OCI-LY1 (cell line): ENCODE results near the gene MAP3K20.

Source experiments
- H2AFZ ChIP-seq: fragments of 200-600 bp; sonication (generic), shearing (Covaris generic); 2 replicates; pipeline ENCODE4 v1.6.0; 2014; ENCODE audit warnings: antibody characterized with exemption, mild to moderate bottlenecking, low read length
- H3F3A ChIP-seq: fragments of 200-600 bp; sonication (generic), shearing (Covaris generic); 2 replicates; pipeline ENCODE4 v1.6.0; 2014; ENCODE audit warnings: mild to moderate bottlenecking, antibody characterized with exemption, low read length, moderate library complexity; ENCODE audit not compliant: insufficient read depth
- H3K27ac ChIP-seq: fragments of 200-600 bp; sonication (generic); 2 replicates; pipeline ENCODE4 v1.5.1; 2014; ENCODE audit warnings: low read length, mixed run types, mild to moderate bottlenecking, low read depth; ENCODE audit not compliant: poor library complexity, severe bottlenecking
- H3K27me3 ChIP-seq: fragments of 200-600 bp; sonication (generic); 2 replicates; pipeline ENCODE4 v1.6.0; 2014; ENCODE audit warnings: antibody characterized with exemption, mild to moderate bottlenecking, low read length, moderate library complexity; ENCODE audit not compliant: insufficient read depth
- H3K36me3 ChIP-seq: fragments of 200-600 bp; sonication (generic); 2 replicates; pipeline ENCODE4 v1.6.1; 2014; ENCODE audit warnings: mild to moderate bottlenecking, antibody characterized with exemption, low read length, moderate library complexity, mixed read lengths; ENCODE audit not compliant: insufficient read depth
- H3K4me1 ChIP-seq: fragments of 200-600 bp; sonication (generic); 2 replicates; pipeline ENCODE4 v1.5.1; 2014; ENCODE audit warnings: mild to moderate bottlenecking, low read length, moderate library complexity; ENCODE audit not compliant: insufficient read depth, severe bottlenecking
- H3K4me2 ChIP-seq: fragments of 200-600 bp; sonication (generic), shearing (Covaris generic); 2 replicates; pipeline ENCODE4 v1.6.1; 2014; ENCODE audit warnings: low read length
- H3K4me3 ChIP-seq: fragments of 200-600 bp; sonication (generic); 2 replicates; pipeline ENCODE4 v1.5.1; 2014; ENCODE audit warnings: low read length, low read depth, mild to moderate bottlenecking, mixed read lengths; ENCODE audit not compliant: poor library complexity, severe bottlenecking
- H3K79me2 ChIP-seq: fragments of 200-600 bp; shearing (Covaris generic); 2 replicates; pipeline ENCODE4 v1.6.1; 2016; ENCODE audit warnings: mixed run types, low read length, mixed read lengths; ENCODE audit not compliant: insufficient read depth
- H3K9ac ChIP-seq: fragments of 200-600 bp; sonication (generic), shearing (Covaris generic); 2 replicates; pipeline ENCODE4 v1.6.1; 2014; ENCODE audit warnings: mild to moderate bottlenecking, low read length, mixed read lengths
- H3K9me2 ChIP-seq: fragments of 200-600 bp; sonication (generic), shearing (Covaris generic); 2 replicates; pipeline ENCODE4 v1.6.1; 2014; ENCODE audit warnings: low read depth, mild to moderate bottlenecking, low read length, mixed read lengths
- H3K9me3 ChIP-seq: fragments of 200-600 bp; shearing (Covaris generic); 2 replicates; pipeline ENCODE4 v1.6.1; 2014; ENCODE audit warnings: low read length, mixed read lengths
- H4K20me1 ChIP-seq: fragments of 200-600 bp; sonication (generic), shearing (Covaris generic); 2 replicates; pipeline ENCODE4 v1.6.0; 2016; ENCODE audit warnings: mild to moderate bottlenecking, low read length; ENCODE audit not compliant: insufficient read depth
- EZH2 ChIP-seq: fragments of 200-600 bp; sonication (generic), shearing (Covaris generic); IDR thresholded peaks from 2 replicates; pipeline ENCODE4 v1.8.0; 2017; ENCODE audit warnings: borderline replicate concordance, mixed run types, mild to moderate bottlenecking, antibody characterized with exemption, low read length, moderate library complexity, mixed read lengths
- TF ChIP-seq, protein P1 (sequence below): fragments of 200-600 bp; sonication (generic), shearing (Covaris generic); IDR thresholded peaks from 2 replicates; pipeline ENCODE4 v1.5.1; 2017; ENCODE audit warnings: mild to moderate bottlenecking, antibody characterized with exemption, low read length, moderate library complexity, mixed read lengths

Gene MAP3K20

DNA sequence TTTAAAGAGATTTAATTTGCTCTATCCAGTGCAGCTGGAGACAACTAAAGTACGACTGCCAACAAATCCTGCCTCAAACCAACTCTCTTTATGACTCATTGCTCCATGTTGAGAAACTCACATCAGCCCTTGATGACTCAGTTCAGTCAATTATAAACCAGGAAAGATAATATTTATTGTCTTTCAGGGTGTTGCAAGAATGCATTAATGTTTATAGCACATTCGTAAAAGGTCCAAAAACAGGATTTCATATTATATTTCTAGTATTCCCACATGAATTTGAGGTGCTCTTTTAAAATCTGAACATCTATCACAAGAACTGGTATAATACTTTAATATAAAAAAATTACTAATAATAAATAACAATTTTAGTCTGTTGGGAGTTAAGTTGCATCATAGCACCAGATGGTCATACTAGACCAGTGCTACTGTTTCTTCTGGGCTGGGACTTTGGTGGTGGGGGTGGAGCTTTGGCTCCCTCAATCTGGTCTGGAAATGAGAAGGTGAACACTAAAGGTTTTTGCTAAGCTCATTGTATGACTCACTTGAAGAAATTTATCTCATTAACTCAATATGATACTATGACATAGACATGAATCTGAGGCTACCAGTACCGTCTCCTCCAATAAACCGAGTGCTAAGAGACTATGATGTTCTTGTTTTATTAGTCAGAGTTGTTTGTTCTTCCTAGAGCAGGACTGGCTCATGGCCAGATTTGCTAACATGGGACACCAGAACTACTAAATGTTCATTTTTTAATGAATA is 26.6 kb upstream of the MAP3K20 start:
- Histone ChIP-seq H3K4me3 (no peak overlapping the region), H3F3A (no peaks in the 10 kb centered on the region), H3K9me3 (no peaks in the 10 kb centered on the region), H3K79me2 (no peaks in the 10 kb centered on the region), H3K9me2 (no peaks in the 10 kb centered on the region), H3K27ac (no peak overlapping the region), H3K27me3 (no peaks in the 10 kb centered on the region), H3K9ac (no peak overlapping the region), H2AFZ (no peak overlapping the region), H3K4me1 (no peaks in the 10 kb centered on the region), H4K20me1 (no peaks in the 10 kb centered on the region), H3K36me3 (no peaks in the 10 kb centered on the region), H3K4me2 (no peak overlapping the region)
- TF ChIP-seq EZH2, result no peak
- TF ChIP-seq, protein P1, sequence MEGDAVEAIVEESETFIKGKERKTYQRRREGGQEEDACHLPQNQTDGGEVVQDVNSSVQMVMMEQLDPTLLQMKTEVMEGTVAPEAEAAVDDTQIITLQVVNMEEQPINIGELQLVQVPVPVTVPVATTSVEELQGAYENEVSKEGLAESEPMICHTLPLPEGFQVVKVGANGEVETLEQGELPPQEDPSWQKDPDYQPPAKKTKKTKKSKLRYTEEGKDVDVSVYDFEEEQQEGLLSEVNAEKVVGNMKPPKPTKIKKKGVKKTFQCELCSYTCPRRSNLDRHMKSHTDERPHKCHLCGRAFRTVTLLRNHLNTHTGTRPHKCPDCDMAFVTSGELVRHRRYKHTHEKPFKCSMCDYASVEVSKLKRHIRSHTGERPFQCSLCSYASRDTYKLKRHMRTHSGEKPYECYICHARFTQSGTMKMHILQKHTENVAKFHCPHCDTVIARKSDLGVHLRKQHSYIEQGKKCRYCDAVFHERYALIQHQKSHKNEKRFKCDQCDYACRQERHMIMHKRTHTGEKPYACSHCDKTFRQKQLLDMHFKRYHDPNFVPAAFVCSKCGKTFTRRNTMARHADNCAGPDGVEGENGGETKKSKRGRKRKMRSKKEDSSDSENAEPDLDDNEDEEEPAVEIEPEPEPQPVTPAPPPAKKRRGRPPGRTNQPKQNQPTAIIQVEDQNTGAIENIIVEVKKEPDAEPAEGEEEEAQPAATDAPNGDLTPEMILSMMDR, result no peak

DNA sequence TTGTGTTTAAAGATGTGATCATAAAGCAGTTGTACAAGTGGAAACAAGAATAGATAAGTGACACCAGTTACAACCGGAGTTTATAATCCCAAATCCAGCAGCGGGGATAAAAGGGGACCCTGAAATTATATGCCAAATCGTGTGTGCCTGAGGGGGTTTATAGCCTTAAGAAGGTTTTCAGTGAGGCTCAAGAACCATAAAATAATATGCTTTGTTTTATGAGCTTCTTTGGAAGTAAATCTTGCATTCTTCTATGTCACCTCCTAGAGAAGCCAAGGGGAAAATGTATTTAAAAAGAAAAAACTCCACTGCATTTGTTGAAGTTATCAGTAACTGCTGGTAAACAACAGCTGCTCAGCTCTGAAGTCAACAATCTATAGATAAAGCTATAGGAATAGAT is 25.8 kb upstream of the MAP3K20 start:
- no peak overlapping the region for H3K27ac ChIP-seq

DNA sequence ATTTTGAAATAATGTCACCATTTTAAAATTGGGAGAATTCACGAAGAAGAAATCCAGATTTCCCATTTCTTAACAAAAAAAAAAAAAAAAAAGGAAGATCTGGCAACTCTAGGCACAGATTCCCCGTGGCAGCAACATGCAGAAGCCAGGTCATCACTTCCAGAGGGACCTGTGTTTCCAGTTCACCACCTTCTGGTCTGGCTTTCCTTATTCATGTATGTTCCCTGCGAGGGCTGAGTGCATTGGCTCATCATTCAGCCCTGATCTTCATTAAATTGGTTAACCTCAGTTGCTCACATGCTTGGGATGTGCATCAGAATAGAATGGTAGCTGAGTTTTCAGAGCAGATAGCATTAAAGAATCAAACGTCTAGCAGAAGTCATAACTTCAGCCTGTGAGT is 25.0 kb upstream of the MAP3K20 start:
- no peak overlapping the region for H3K27ac ChIP-seq
- H2AFZ ChIP-seq, result no peak overlapping the region
- no peaks in the 10 kb centered on the region for H4K20me1 ChIP-seq
- no peaks in the 10 kb centered on the region for H3K4me1 ChIP-seq
- H3K4me3 ChIP-seq, result no peak overlapping the region
- no peaks in the 10 kb centered on the region for H3K27me3 ChIP-seq
- no peak overlapping the region for H3K4me2 ChIP-seq
- no peaks in the 10 kb centered on the region for H3K9me3 ChIP-seq
- H3K9me2 ChIP-seq, result no peaks in the 10 kb centered on the region
- no peak for TF ChIP-seq EZH2
- TF ChIP-seq, protein P1, result no peak
- no peak overlapping the region for H3K9ac ChIP-seq
- H3K36me3 ChIP-seq, result no peaks in the 10 kb centered on the region
- no peaks in the 10 kb centered on the region for H3K79me2 ChIP-seq
- no peaks in the 10 kb centered on the region for H3F3A ChIP-seq

More for the DNA sequence above, 25.8 kb upstream of the MAP3K20 start:
- H3K79me2 ChIP-seq, result no peaks in the 10 kb centered on the region
- H3K4me3 ChIP-seq, result no peak overlapping the region
- H3K27me3 ChIP-seq, result no peaks in the 10 kb centered on the region
- no peaks in the 10 kb centered on the region for H3F3A ChIP-seq
- H4K20me1 ChIP-seq, result no peaks in the 10 kb centered on the region
- no peaks in the 10 kb centered on the region for H3K36me3 ChIP-seq
- H3K9ac ChIP-seq, result no peak overlapping the region
- no peaks in the 10 kb centered on the region for H3K4me1 ChIP-seq
- no peak overlapping the region for H3K4me2 ChIP-seq
- no peak overlapping the region for H2AFZ ChIP-seq
- no peaks in the 10 kb centered on the region for H3K9me3 ChIP-seq
- H3K9me2 ChIP-seq, result no peaks in the 10 kb centered on the region
- TF ChIP-seq, protein P1, result no peak
- TF ChIP-seq EZH2, result no peak
